ENCODE data around the gene STX8. TPM values are rescaled to one million over a fixed set of nuclear protein-coding genes. Genes with fewer than 3 reads are reported as not detected.
"Not testable (repeated sequence)": the region's sequence is repeated elsewhere in the genome, so short reads cannot be mapped to it uniquely, and the experiment has no call there.

STX8 gene
- total RNA-seq: 10 to 100 TPM; 41.6 to 57.2 TPM

DNA sequence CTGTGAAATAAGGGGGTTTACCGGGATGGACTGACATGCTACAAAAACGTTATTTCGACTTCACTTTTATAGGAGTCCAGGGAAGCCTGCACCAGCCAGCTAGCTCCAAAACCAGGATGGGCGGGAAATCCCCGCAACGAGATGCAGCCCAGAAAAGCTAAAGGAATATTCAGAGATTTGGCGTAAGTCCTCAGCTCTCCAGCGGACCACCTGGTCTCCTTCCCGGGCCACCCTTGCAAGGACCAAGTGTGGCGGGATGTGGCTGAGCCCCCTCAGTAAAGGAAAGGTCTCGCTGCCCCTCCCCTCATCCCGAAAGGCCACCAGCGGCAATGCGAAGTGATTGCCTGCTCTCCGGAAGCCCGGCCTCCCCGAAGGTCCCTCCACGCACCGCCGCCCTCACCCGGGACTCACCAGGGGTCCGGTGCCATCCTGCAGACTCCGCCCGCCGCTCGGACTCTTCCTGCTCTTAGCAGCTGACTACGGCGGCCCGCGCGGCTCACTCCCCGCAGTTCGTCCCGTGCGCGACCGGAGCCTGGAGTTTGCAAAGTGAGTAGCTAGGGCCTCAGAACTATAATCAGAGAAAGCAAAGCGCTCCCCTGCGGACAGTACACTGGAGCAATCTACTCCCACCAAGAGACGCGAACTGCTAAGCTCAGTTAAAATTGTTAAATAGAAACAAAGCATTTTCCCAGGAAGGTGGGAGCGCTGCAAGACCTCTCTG, at the start of gene STX8:
STX8 (minus strand) TSS at position 440 of the 721 bp plus-strand sequence; CDS start at position 428, 12 bp downstream.
- peak; percentile 96 for DNase-seq
- peak within 1 kb of the TSS; percentile 78 to 82 for H3K9ac ChIP-seq (ENCODE audit: low read depth in 2 of 2, low read length in 2 of 2)

GRCh38 chr17:9622961-9623360, 47.3 kb upstream of the STX8 start:
- Histone ChIP-seq H3K27ac (no peak overlapping the region), H3K9ac (ENCODE audit: low read depth in 2 of 2, low read length in 2 of 2) (no peak overlapping the region), H3K4me1 (no peaks in the 10 kb centered on the region), H3K27me3 (no peaks in the 10 kb centered on the region), H3K9me3 (no peaks in the 10 kb centered on the region), H3K4me3 (no peak overlapping the region), H3K36me3 (no peaks in the 10 kb centered on the region)
- intact Hi-C loops (cut with DNase I): no loop called here
- TF ChIP-seq, protein P1, sequence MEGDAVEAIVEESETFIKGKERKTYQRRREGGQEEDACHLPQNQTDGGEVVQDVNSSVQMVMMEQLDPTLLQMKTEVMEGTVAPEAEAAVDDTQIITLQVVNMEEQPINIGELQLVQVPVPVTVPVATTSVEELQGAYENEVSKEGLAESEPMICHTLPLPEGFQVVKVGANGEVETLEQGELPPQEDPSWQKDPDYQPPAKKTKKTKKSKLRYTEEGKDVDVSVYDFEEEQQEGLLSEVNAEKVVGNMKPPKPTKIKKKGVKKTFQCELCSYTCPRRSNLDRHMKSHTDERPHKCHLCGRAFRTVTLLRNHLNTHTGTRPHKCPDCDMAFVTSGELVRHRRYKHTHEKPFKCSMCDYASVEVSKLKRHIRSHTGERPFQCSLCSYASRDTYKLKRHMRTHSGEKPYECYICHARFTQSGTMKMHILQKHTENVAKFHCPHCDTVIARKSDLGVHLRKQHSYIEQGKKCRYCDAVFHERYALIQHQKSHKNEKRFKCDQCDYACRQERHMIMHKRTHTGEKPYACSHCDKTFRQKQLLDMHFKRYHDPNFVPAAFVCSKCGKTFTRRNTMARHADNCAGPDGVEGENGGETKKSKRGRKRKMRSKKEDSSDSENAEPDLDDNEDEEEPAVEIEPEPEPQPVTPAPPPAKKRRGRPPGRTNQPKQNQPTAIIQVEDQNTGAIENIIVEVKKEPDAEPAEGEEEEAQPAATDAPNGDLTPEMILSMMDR (IDR thresholded peaks at IDR 0.05): no peak
- DNase-seq: no peak

More for the DNA sequence above, at the start of gene STX8:
- H3K4me3 ChIP-seq: peak within 1 kb of the TSS; percentile 81
- no peaks in the 10 kb centered on the region for H3K9me3 ChIP-seq
- H3K36me3 ChIP-seq: no peaks in the 10 kb centered on the region
- peaks cover 4% of the 10 kb centered on the region for H3K4me1 ChIP-seq
- intact Hi-C loops (cut with DNase I): no loop called here
- TF ChIP-seq, protein P1 (IDR thresholded peaks at IDR 0.05): no peak
- H3K27ac ChIP-seq: peak within 1 kb of the TSS; percentile 22
- no peaks in the 10 kb centered on the region for H3K27me3 ChIP-seq

GRCh38 chr17:9615486-9615885, 39.9 kb upstream of the STX8 start:
- no peak for DNase-seq

DNA sequence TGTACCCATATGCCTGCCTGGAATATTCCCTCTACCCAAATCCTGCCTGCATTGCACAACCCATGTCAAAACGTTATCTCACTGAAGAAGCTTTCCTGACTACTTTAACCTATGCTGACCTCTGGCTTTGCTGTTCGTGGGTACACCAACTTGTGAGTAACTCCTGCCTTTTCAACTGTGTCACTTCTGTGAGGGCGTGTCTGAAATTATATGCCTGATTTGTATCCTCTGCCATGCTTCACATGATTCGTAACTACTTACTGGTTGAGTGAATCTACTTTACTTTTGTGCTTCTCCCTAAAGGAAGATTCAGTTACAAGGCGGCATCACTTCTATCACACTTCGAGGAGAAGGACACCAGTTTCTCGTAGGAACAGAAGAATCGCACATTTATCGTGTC, 36.4 kb upstream of the STX8 start:
- Histone ChIP-seq H3K4me3 (no peak overlapping the region), H3K9ac (ENCODE audit: low read depth in 2 of 2, low read length in 2 of 2) (no peak overlapping the region), H3K27ac (no peak overlapping the region), H3K4me1 (no peaks in the 10 kb centered on the region), H3K36me3 (no peaks in the 10 kb centered on the region), H3K9me3 (no peaks in the 10 kb centered on the region), H3K27me3 (no peaks in the 10 kb centered on the region)
- TF ChIP-seq, protein P1 (IDR thresholded peaks at IDR 0.05): no peak
- no peak for DNase-seq
- intact Hi-C loops (cut with DNase I): no loop called here

More at GRCh38 chr17:9615486-9615885, 39.9 kb upstream of the STX8 start:
- Histone ChIP-seq H3K4me3 (no peak overlapping the region), H3K9me3 (no peaks in the 10 kb centered on the region), H3K27ac (no peak overlapping the region), H3K27me3 (no peaks in the 10 kb centered on the region), H3K36me3 (no peaks in the 10 kb centered on the region), H3K9ac (ENCODE audit: low read depth in 2 of 2, low read length in 2 of 2) (no peak overlapping the region), H3K4me1 (no peaks in the 10 kb centered on the region)
- intact Hi-C loops (cut with DNase I): no loop called here
- TF ChIP-seq, protein P1 (IDR thresholded peaks at IDR 0.05): no peak

- Histone ChIP-seq H3K27me3 (no peaks in the 10 kb centered on the region), H3K9me3 (no peaks in the 10 kb centered on the region), H3K9ac (ENCODE audit: low read depth in 2 of 2, low read length in 2 of 2) (no peak overlapping the region), H3K27ac (no peak overlapping the region), H3K4me3 (no peak overlapping the region), H3K4me1 (no peaks in the 10 kb centered on the region), H3K36me3 (no peaks in the 10 kb centered on the region)
- DNase-seq: no peak
- intact Hi-C loops (cut with DNase I): no loop called here
- TF ChIP-seq, protein P1 (IDR thresholded peaks at IDR 0.05): no peak
These were observed 35.9 kb upstream of the STX8 start for GRCh38 chr17:9611557-9611956.

- H3K4me3 ChIP-seq; H3K9me3 ChIP-seq; intact Hi-C loops (cut with DNase I); H3K27ac ChIP-seq; H3K4me1 ChIP-seq; H3K9ac ChIP-seq (ENCODE audit: low read depth in 2 of 2, low read length in 2 of 2); DNase-seq; H3K27me3 ChIP-seq; H3K36me3 ChIP-seq: not testable (repeated sequence)
These were observed 31.4 kb upstream of the STX8 start for GRCh38 chr17:9607058-9607457.
